Stimulated activated CD8-positive, alpha-beta memory T cell treated with anti-CD3 and anti-CD28 coated beads, Interleukin-2, amount 100 ng/mL, for 48 hours (primary cell): ENCODE measurements around the gene SSTR3.
"Not testable (repeated sequence)": the region's sequence is repeated elsewhere in the genome, so short reads cannot be mapped to it uniquely, and the experiment has no call there.

Experiments
- DNase-seq, 2 donors: peaks; one replicate each; pipeline ENCODE4 v3.0.0-alpha.2; 2020; ENCODE audit warnings: low read depth in 2 of 2

Gene SSTR3

DNA sequence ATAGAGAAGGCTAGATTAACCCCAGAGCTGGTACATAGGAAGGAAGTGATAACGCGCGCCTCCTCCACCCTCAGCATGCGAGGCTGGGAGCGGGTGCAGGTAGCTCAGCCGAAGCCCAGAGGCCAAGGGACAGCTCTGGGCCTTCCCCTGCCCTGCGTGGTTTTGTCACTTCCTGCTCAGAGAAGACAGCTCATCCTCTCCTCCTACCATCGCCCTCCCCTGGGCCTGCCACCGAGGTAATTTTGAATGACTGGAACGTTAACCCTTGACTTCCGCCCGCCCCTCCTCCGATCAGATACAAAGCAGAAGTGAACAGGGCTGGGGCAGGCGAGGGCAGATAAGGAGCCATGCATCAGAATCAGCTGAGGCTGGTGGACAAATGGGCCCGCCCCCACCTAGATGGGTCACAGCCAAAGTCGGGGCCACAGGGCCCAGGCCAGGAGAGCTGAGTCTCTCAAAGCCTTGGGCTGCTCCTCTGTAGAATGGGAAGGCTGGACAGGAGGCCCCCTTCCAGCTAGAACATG is 30.2 kb upstream of the SSTR3 start:
- DNase-seq: peak; percentile 79 to 86

- no peak for DNase-seq
These were observed 29.3 kb upstream of the SSTR3 start for GRCh38 chr22:37241351-37242142.

DNA sequence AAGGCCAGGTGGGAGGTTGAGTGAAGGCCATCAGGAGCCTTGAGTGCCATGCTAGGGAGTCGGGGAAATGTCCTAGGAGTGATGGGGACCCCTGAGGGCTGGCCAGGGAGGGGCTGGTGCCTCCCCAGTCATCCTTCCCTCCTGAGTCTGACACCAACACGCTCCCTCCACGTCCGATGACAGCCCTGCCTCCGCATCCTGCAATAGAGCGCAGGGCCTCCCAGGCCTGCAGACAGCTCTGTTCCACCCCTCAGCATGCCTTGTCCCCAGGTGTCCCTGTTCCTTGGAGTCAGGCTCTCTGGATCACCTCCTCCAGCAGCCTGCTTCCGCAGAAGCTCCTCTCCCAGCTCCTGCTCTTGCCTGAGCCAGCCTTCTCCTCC is 28.7 kb upstream of the SSTR3 start:
- DNase-seq: no peak

GRCh38 chr22:37240240-37240940 is 28.1 kb upstream of the SSTR3 start:
- DNase-seq: no peak

DNA sequence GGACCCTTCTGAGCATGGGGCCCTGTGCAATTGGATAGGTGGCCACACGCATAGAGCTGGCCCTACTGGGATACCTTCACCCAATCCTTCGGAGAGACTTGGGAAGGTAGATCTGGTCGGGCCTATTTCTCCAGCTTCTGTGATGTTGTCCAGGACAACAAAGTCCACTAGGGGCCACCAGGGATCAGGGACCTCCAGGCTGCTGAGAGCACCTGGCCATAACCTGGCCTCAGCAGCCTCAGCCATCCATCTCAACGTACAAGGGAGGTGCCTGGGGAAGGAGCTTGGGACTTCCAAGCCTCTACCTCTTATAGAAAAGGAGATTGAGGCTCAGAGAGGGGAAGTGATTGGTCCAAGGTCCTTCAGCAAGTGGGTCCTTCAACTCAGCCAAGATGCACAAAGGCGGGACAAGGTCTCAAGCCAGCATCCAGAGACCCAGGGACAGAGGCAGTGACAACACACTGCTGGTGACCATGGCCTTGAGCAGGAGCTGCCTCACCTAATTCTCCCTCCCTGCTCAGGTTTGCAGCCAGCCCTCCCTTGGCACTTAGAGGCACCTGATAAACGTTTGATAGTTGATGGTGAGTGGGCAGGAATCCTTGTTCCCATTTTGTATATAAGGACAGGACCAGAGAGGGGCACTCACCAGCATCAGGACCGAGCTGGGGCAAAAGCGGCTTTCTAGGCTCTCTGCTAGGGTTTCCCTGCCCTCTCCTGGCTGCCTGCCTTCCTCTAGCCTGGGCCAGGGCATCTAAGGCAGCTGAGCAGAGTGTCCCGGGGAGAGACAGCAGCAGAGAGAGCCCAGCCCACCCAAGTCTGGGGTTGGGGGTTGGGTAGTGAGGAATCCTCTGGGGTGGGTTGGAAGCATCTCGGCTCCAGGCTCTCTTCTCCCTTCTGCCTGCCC is 27.3 kb upstream of the SSTR3 start:
- no peak for DNase-seq

GRCh38 chr22:37237371-37238268 is 25.3 kb upstream of the SSTR3 start:
- no peak for DNase-seq

DNA sequence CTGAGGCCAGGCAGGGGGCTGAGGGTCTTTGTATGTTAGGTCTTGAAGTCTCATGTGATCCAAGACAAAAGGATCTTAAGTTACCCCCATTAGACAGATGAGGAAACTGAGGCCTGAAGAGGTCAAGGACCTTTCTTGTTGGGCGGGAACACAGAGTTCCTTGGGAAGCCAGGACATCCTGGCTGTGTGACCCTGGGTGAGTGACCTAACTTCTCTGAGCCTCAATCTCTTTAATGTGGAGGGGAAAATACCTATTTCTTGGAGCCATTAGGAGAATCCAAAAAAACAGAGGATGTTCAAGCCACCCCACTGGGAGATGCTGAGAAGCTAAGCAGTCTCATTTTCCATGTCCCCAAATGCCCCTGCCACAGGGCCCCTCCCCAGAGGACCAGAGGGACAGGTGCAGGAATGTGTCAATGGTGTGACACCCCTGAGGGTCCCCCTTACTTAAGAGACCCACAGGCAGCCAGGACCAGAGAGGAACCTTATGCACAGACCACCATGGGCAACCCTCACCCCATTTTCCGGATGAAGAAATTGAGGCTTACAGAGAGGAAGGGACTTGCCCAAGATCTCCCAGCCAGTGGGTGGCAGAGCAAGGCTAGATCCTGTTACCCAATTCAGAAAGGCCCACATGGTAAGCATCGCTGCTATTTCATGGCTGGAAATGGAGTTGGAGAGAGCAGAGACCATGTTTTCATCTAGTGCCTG is 23.8 kb upstream of the SSTR3 start:
- no peak for DNase-seq

DNA sequence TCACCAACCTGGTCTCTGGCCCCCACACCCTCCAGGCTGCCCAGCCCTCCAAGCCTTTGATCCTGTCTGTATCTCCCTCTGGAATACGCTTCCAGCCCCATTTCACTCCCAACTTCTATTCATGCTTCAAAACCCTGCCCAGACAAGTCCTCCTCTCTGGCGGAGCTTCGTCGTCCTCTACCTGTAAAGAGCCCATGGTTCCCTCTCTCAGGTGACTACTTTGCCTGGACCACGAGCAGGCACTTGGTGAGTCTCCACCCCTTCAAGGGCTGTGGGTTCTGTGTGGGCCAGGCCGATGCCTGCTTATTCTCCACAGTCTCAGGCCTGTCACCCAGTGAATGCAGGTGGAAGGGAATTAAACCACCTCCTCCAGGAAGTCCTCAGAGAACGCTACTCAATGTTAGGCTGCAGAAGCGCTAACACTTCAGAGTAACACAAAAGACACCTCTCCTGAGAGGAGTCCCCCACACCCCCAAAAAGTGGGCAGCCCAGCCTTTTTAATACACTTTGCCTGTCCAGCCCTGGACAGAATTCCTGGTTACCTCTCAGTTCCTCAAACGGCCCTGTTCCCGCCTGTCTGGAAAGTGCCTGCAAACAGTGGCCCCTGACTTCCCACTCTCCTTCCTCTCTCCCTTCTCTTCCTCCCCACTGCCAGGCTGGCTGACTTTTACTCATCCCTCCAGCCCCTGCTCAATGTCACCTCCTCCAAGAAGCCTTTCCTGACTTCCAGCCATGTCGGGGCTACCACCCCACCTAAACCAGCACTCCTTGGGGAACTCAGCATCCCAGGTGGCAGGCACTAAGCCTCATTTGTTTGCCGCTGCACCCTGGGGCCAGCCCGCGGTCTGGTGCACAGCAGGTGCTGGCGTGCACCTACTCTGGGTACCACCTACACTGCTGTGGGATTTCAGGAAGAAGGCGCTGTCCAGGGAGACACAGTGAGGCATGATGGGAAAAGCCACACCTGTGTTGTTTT is 22.7 kb upstream of the SSTR3 start:
- no peak for DNase-seq

- no peak for DNase-seq
These were observed 21.7 kb upstream of the SSTR3 start for GRCh38 chr22:37233751-37234631.

- DNase-seq: not testable (repeated sequence)
These were observed 21.1 kb upstream of the SSTR3 start for GRCh38 chr22:37233371-37233750.

- DNase-seq: no peak
These were observed 20.1 kb upstream of the SSTR3 start for GRCh38 chr22:37232140-37232998.

- DNase-seq: no peak
These were observed 19.3 kb upstream of the SSTR3 start for GRCh38 chr22:37231406-37232139.

DNA sequence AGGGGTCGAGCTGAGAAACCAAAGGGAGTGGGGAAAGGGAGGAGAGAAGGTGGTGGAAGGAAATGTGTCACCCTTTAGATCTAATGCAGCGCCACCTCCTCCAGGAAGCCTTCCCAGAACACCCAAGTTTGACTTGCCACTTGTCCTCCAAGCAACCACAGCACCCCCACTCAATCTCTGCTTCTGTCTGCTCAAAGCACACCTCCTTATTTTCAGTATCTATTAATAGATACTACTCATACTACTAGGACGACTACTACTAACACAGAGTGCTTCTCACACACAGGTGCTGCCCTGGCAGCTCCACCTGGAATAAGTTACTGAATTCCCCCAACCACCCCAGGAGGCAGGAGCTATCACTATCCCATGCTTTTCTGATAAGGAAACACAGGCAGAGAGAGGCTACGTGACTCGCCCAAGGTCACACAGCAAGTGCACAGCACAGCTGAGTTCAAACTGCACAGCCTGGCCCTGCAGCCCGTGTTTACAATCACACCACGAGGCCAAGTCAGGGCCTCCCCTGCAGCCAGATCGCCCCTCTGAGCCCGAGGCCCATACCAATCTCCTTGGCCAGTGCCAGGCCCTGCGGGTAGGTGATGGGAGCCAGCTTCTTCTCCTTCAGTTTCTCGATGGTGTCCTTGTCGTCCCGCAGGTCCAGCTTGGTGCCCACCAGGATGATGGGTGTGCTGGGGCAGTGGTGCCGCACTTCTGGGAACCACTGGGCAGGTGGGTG is 18.6 kb upstream of the SSTR3 start:
- DNase-seq: peak in 1 of 2 donors; percentile 80

- DNase-seq: peak; percentile 82 to 89
These were observed 17.8 kb upstream of the SSTR3 start for GRCh38 chr22:37229805-37230672.
